GM21447 (cell line): ENCODE data around the gene SLC38A3.
"Not testable (repeated sequence)": the region's sequence is repeated elsewhere in the genome, so short reads cannot be mapped to it uniquely, and the experiment has no call there.

Experiments
- ATAC-seq: cut with Tn5 transposase; IDR thresholded peaks from one replicate; pipeline ENCODE4 v1.9.1; 2021; ENCODE audit not compliant: unreplicated experiment

The SLC38A3 gene

GRCh38 chr3:50246517-50246954 is 41.5 kb downstream of the SLC38A3 start:
- peak; percentile 37 for ATAC-seq

GRCh38 chr3:50248387-50248786 is 43.3 kb downstream of the SLC38A3 start:
- no peak for ATAC-seq

GRCh38 chr3:50249457-50249856 is 44.4 kb downstream of the SLC38A3 start:
- no peak for ATAC-seq

GRCh38 chr3:50250514-50250913 is 45.4 kb downstream of the SLC38A3 start:
- no peak for ATAC-seq

- no peak for ATAC-seq
Observed at GRCh38 chr3:50251220-50251619, 46.1 kb downstream of the SLC38A3 start.

GRCh38 chr3:50254577-50255250 is 49.6 kb downstream of the SLC38A3 start:
- ATAC-seq = no peak

- ATAC-seq = no peak
Observed at GRCh38 chr3:50255251-50255615, 50.2 kb downstream of the SLC38A3 start.

- no peak for ATAC-seq
Observed at GRCh38 chr3:50256978-50257890, 52.2 kb downstream of the SLC38A3 start.

GRCh38 chr3:50258029-50258680 is 53.1 kb downstream of the SLC38A3 start:
- no peak for ATAC-seq

GRCh38 chr3:50258979-50259378 is 53.9 kb downstream of the SLC38A3 start:
- ATAC-seq = no peak

GRCh38 chr3:50259432-50260026 is 54.5 kb downstream of the SLC38A3 start:
- peak; percentile 29 for ATAC-seq

GRCh38 chr3:50260027-50260941 is 55.2 kb downstream of the SLC38A3 start:
- peak; percentile 82 for ATAC-seq

- no peak for ATAC-seq
Observed at GRCh38 chr3:50260942-50261441, 55.9 kb downstream of the SLC38A3 start.

- no peak for ATAC-seq
Observed at GRCh38 chr3:50261505-50261904, 56.4 kb downstream of the SLC38A3 start.

- ATAC-seq = not testable (repeated sequence)
Observed at GRCh38 chr3:50262200-50262599, 57.1 kb downstream of the SLC38A3 start.

- ATAC-seq = no peak
Observed at GRCh38 chr3:50262778-50263177, 57.7 kb downstream of the SLC38A3 start.

GRCh38 chr3:50263478-50264382 is 58.7 kb downstream of the SLC38A3 start:
- ATAC-seq = no peak

GRCh38 chr3:50264383-50264963 is 59.4 kb downstream of the SLC38A3 start:
- ATAC-seq = no peak
